LNCAP (cell line): ENCODE results near the gene SMTN.

Source experiments
- CTCF ChIP-seq: fragments of 450-650 bp; IDR thresholded peaks from 2 replicates; pipeline ENCODE4 v1.5.1; 2017; ENCODE audit warnings: mild to moderate bottlenecking

The SMTN gene

GRCh38 chr22:31103899-31104694 lies 23.0 kb downstream of the SMTN start:
- TF ChIP-seq CTCF: no peak

GRCh38 chr22:31104869-31105268 lies 23.8 kb downstream of the SMTN start:
- TF ChIP-seq CTCF: no peak

GRCh38 chr22:31105282-31105929 lies 24.3 kb downstream of the SMTN start:
- no peak for TF ChIP-seq CTCF

GRCh38 chr22:31106001-31106571 lies 25.0 kb downstream of the SMTN start:
- no peak for TF ChIP-seq CTCF

GRCh38 chr22:31106731-31107177 lies 25.6 kb downstream of the SMTN start:
- no peak for TF ChIP-seq CTCF

- peak; percentile 98 for TF ChIP-seq CTCF
Observed at GRCh38 chr22:31107178-31107893, 26.2 kb downstream of the SMTN start, which contains the start of gene SELENOM. Gene SELENOM, minus strand, starts transcription at chr22:31107568. Its CDS starts 63 bp downstream, at chr22:31107505.

- TF ChIP-seq CTCF: no peak
Observed at GRCh38 chr22:31107894-31108218, 26.7 kb downstream of the SMTN start.
